RWPE1 (cell line): ENCODE results near the gene ACTR2.

ENCODE experiments used
- CTCF ChIA-PET: fragments of 350-600 bp; sonication (Branson Sonifier 250); formaldehyde crosslinking; extraction: SDS; loops from one replicate; lab custom pipeline; 2021; lab: Yijun Ruan, JAX
- POLR2A ChIA-PET: fragments of 400-600 bp; formaldehyde crosslinking; extraction: SDS; loops from one replicate; lab custom pipeline; 2020; ENCODE audit warnings: antibody characterized with exemption; ENCODE audit not compliant: low non-redundant PET; lab: Yijun Ruan, JAX
- DNase-seq: peaks from one replicate; pipeline ENCODE4 v3.0.0; 2012; ENCODE audit warnings: low spot score
- H3K27ac ChIP-seq: fragments of 450-650 bp; 2 replicates; pipeline ENCODE4 v1.5.1; 2017
- CTCF ChIP-seq: fragments of 450-650 bp; conservative IDR thresholded peaks from 2 replicates; pipeline ENCODE4 v1.5.1; 2017; ENCODE audit warnings: low read depth, mild to moderate bottlenecking

ACTR2 gene

GRCh38 chr2:65193446-65193845, 34.2 kb upstream of the ACTR2 start:
- DNase-seq, result no peak
- CTCF ChIA-PET, result interaction anchor here (0.6 kb wide), 1 partner anchor 696 kb away, joined by 3 read pairs; no protein-coding TSS in a partner anchor
- TF ChIP-seq CTCF, result no peak
- POLR2A ChIA-PET, result no interaction called here
- no peak overlapping the region for H3K27ac ChIP-seq

- ChIA-PET POLR2A (no interaction called here), CTCF (no interaction called here)
- DNase-seq, result no peak
- TF ChIP-seq CTCF, result no peak
- H3K27ac ChIP-seq, result no peak overlapping the region
Measured at GRCh38 chr2:65198737-65199136, 28.9 kb upstream of the ACTR2 start.

GRCh38 chr2:65199166-65199565, 28.5 kb upstream of the ACTR2 start:
- POLR2A ChIA-PET, result no interaction called here
- CTCF ChIA-PET, result interaction anchor here (1.0 kb wide), 1 partner anchor 12 kb away, joined by 3 read pairs; no protein-coding TSS in a partner anchor
- no peak overlapping the region for H3K27ac ChIP-seq
- no peak for DNase-seq
- no peak for TF ChIP-seq CTCF

GRCh38 chr2:65199891-65200290, 27.7 kb upstream of the ACTR2 start:
- no peak for TF ChIP-seq CTCF
- POLR2A ChIA-PET, result no interaction called here
- CTCF ChIA-PET, result interaction anchor here (1.0 kb wide), 1 partner anchor 13 kb away, joined by 3 read pairs; no protein-coding TSS in a partner anchor
- DNase-seq, result no peak
- H3K27ac ChIP-seq, result no peak overlapping the region

- no peak for TF ChIP-seq CTCF
- H3K27ac ChIP-seq, result no peak overlapping the region
- ChIA-PET POLR2A (no interaction called here), CTCF (no interaction called here)
- DNase-seq, result no peak
Measured at GRCh38 chr2:65204461-65205210, 23.0 kb upstream of the ACTR2 start.

GRCh38 chr2:65212115-65212514, 15.5 kb upstream of the ACTR2 start:
- no peak overlapping the region for H3K27ac ChIP-seq
- TF ChIP-seq CTCF, result no peak
- POLR2A ChIA-PET, result no interaction called here
- DNase-seq, result no peak
- CTCF ChIA-PET, result no interaction called here
